HG02938 (cell line): ENCODE measurements around the gene HES5.

Experiments
- ATAC-seq: cut with Tn5 transposase; IDR thresholded peaks from one replicate; pipeline ENCODE4 v1.9.1; 2021; ENCODE audit warnings: mild to moderate bottlenecking, moderate library complexity; ENCODE audit not compliant: unreplicated experiment

Gene HES5

DNA sequence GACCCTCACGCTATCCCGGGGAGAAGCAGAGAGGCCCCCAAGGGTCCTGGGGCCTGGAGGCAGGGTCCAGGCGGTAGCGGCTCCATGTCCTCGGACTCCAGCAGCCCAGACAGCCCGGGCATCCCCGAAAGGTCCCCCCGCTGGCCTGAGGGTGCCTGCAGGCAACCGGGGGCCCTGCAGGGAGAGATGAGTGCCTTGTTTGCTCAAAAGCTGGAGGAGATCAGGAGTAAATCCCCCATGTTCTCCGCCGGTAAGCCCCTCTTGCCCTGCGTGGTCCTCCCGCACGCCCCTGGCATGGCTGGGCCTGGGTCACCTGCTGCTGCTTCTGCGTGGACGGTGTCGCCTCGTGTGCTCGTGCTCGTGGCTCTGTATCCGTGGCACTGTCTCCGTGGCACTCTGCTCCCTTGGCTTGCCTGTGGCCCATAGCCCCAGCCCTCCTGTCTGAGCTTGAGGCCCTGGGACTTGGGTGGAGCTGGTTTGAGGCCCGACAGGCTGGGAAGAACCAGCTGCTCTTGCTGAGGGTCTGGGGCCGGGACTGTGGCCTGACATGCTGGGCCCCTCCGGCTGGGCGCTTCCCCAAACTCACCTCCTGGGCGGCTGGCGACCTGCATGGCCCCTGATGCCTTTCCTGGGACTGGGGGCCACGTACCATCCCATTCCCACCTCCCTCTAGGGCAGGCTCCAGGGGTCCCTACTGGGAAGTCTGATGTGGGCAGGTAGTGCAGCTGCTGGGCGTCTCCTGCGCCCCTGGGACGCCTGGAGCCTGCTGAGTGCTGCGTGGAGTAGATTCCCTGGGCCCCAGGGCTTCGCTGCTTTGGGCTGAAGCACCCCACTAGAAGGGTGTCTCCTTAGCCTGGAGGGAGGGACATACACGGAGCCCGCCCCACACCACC, 27.2 kb downstream of the HES5 start:
- no peak for ATAC-seq

- no peak for ATAC-seq
These were observed 27.9 kb downstream of the HES5 start for GRCh38 chr1:2502210-2502609.

DNA sequence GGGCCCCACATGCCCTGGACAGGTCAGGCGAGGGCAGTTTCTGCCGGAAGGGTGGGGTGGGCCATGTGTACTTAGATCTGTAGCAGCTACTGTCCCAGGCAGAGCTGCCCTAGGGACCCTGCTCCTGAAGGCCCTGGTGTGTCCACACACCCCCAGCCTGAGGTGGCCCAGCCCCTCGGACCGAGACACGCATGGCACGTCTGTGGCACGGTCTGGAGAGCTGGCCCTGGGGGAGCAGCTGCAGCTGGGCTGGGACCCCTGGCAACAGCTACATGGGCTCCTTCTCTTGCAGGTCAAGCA, 28.3 kb downstream of the HES5 start:
- no peak for ATAC-seq

DNA sequence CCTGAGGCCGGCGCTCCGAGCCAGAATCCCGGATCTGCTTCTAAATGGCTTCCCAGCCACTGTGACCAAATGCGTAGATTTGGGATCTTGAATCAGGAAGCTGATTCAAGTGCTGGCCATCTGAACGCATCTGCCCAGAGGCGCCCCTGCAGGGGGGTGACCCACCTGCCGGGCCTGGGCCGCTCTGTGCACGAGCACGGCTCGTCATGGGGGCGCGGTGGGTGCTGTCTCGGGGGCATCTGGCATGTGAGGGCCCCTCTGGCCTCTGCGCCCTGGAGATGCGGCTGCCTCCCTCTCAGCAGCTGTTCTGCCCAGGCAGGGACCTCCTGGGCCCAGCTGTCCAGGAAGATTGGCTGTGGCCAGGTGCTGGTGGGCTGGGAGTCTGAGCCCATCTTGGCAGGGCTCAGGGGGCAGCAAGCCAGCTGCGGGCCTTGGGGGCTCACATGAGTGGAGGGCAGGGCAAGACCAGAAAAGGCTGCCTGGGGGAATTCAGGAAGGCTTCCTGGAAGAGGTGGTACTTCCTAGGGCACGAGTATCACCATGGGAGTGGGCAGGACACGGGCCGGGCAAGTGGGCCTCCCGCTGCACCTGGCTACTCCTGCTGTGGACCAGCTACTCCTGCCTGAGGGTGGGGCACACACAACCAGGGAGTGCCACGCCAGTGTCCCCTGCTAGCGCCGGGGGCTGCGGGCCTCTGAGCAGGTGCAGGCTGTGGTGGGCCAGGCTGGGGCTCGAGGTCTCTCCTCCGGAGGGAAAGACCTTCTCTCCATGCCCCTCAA, 28.8 kb downstream of the HES5 start:
- ATAC-seq, result no peak

- no peak for ATAC-seq
These were observed 30.0 kb downstream of the HES5 start for GRCh38 chr1:2499986-2500596.

DNA sequence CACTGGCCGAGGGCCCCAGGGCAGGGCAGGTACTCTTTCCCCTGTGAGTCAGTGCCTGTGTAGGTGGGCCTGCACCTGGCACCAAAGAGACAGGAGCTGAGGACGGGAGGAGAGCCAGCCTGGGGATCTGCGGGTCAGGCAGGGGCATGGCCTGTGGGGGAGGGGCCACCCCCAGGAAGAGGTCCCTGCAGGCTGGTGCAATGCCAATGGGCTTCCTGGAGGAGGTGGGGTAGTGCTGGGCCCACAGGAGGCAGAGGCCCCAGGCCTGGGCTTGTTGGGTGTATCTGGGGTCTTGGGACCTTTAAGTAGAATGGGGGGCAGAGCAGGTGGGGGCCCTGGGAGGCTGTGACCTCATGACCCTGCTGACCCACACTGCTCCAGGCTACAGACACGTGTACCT, 30.8 kb downstream of the HES5 start:
- ATAC-seq, result no peak

GRCh38 chr1:2498648-2499047, 31.4 kb downstream of the HES5 start:
- ATAC-seq, result no peak

DNA sequence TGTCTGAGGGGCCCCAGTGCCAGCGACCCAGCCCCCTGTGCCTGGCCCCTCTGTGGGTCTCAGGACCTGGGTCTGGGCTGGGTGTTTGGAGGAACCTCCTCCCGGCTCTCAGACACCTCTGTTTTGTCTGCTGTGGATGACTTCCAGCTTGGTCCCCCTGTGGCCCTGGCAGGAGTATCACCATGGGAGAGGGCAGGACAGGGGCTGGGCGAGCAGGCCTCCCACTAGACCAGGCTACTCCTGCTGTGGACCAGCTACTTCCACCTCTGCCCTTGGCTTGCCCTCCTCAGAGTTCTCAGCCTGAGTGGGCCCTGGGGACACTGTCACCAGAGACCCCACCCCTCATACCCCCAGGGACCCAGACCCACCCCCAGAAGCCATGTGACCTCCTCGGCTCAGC, 32.2 kb downstream of the HES5 start:
- no peak for ATAC-seq

GRCh38 chr1:2496746-2497145, 33.3 kb downstream of the HES5 start:
- ATAC-seq, result no peak

DNA sequence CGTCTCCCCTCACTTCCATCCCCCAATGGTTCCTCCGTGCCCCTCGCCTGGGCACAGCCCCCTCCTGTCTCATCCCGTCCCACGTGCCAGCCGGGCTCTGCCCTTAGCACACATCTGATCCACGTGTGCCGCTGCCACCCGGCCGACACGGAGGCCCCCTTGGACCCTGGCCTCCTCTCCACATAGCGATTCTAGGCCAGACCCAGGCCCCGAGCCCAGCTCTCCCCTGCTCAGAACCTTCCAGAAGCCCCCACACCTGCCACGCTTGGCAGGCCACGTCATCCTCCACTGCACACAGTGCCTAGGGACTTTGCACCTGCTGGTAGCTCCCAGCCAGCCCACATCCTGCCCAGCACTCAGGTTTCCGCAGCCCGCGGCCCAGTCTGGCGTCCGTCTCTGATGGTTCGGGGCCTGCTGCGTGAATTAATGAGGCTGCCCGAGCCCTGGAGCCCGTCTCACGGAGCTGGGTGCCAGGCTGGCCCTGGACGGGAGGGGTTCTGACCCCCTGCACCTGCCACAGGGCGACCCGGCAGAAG, 33.9 kb downstream of the HES5 start:
- no peak for ATAC-seq

DNA sequence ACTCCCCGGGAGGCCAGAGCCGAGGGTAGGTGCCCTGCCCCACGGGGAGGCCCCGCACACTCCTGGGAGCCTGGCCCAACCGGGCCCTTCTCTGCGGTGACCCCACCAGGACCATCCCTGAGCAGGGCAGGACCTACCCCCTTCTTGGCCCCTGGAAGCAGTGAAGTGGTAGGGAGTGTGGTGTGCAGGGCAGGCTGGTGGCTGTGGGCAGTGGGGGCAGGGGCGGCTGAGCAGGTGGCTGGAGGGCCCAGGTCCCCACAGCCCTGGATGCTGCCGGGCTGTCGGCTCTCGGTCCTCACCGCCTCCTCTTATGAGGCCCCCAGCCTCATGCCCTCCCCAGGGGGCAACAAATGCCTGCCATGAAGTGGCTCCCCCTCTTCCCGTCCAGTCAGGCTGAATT, 34.5 kb downstream of the HES5 start:
- no peak for ATAC-seq

DNA sequence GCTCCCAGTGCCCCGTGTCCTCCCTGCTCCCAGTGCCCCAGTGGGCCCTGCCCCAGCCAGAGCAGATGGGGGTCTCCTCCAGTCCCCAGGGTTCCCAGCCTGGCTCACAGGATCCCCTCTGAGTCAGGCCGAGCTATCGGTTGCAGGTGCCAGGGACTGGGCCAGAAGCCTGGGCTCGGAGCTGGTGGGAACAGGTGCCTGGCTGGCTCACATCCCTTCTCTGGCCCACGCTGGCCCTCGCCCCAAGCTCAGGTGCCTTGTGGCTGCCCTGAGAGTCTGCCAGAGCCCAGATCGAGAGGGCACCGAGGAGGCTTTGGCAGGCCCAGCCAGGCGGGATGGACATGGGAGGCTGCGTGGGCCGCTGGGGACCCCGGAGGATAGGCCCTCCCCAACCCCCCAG, 35.0 kb downstream of the HES5 start:
- no peak for ATAC-seq

- ATAC-seq, result no peak
These were observed 35.8 kb downstream of the HES5 start for GRCh38 chr1:2494323-2494693.

- no peak for ATAC-seq
These were observed 36.3 kb downstream of the HES5 start for GRCh38 chr1:2493691-2494322.

GRCh38 chr1:2493218-2493617, 36.8 kb downstream of the HES5 start:
- ATAC-seq, result no peak

GRCh38 chr1:2492091-2492490, 38.0 kb downstream of the HES5 start:
- ATAC-seq, result no peak

DNA sequence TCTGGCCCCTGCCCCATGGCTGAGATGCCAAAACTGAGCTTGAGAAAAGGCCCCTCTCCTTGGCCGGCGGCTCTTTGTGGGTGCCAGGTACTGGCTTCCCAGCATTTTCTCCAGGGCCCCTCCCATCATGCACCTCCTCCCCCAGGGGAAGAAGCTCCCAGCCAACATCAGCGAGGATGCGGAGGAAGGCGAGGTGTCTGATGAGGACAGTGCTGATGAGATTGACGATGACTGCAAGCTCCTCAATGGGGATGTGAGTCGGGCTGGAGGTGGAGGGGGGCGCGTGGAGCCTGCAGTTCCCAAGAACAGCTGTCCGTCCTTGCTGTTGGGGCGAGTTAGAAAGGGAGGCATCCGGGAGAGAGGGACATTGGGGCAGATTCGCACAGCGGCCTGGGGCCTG, 40.4 kb downstream of the HES5 start:
- no peak for ATAC-seq

- ATAC-seq, result no peak
These were observed 41.4 kb downstream of the HES5 start for GRCh38 chr1:2488688-2489087.

DNA sequence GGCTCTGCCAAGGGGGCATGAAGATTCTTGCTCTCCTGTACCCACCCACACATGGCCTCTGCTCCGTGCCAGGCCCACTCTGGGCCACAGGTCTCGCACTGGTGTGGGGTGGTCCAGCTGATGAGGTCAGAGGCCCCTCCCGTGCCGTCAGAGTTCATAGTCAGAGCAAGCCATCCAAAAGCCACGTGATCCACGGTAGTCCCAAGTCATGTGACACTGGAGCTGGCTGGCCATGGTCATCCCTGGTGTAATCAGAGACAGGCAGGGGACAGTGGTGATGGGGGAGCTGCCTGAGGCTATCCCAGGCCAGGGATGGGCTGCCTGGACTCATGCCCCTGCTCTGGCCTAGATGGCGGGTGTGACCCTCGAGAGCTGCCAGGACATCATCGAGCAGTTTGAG, 43.5 kb downstream of the HES5 start:
- no peak for ATAC-seq

GRCh38 chr1:2486041-2486440, 44.0 kb downstream of the HES5 start:
- no peak for ATAC-seq

DNA sequence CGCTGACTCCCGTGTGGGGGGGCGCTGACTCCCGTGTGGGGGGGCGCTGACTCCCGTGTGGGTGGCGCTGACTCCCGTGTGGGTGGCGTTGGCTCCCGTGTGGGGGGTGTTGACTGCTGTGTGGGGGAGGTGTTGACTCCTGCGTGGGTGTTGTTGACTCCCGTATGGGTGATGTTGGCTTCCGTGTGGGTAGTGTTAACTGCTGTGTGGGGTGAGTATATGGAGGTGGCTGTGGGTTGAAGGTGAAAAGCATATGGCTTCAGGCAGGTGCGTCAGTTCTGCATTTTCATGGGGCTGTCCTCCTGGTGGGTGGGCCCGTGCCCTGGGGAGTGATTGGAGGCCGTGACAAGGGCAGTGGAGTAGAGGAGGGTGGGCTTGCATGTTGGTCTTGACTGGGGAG, 46.1 kb downstream of the HES5 start:
- ATAC-seq, result no peak
